ENCODE measurements around the gene MEGF6.

The MEGF6 gene

GRCh38 chr1:3515272-3515671, 96.0 kb downstream of the MEGF6 start:
- no peak for DNase-seq (ENCODE audit: low read depth, low spot score)

GRCh38 chr1:3514404-3514803, 96.9 kb downstream of the MEGF6 start:
- POLR2A ChIA-PET: no interaction called here
- CTCF ChIA-PET: no interaction called here
- DNase-seq (ENCODE audit: low read depth, low spot score): no peak
- no peak overlapping the region for H3K4me3 ChIP-seq (ENCODE audit: low read depth, low read length)
- no peak for TF ChIP-seq CTCF (IDR thresholded peaks at IDR 0.05; ENCODE audit: insufficient read depth, low read length, missing control alignments)

More at GRCh38 chr1:3515272-3515671, 96.0 kb downstream of the MEGF6 start:
- POLR2A ChIA-PET: interaction anchor here (1.0 kb wide), 1 partner anchor 28 kb away, joined by 3 read pairs; no protein-coding TSS in a partner anchor
- no peak for TF ChIP-seq CTCF (IDR thresholded peaks at IDR 0.05; ENCODE audit: insufficient read depth, low read length, missing control alignments)
- CTCF ChIA-PET: no interaction called here
- H3K4me3 ChIP-seq (ENCODE audit: low read depth, low read length): no peak overlapping the region

DNA sequence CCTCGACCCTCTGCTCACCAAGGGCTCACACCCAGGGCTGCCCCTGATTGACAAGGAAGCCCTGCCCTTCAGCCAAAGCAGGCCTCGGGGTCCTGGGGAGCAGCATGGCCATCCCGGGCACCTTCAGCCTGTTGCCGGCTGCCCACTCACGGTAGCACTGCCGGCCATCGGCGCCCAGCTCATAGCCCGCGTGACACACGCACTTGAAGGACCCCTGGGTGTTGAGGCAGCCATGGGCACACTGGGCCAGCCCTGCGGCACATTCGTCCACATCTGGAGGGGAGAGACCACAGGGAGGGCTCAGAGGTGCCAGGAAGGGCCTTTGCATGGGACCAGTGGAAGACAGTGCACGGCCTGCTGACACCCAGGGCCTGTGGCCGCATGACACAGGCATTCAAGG, 99.5 kb downstream of the MEGF6 start:
- CTCF ChIA-PET: interaction anchor here (1.0 kb wide), 1 partner anchor 21 kb away, joined by 4 read pairs; no protein-coding TSS in a partner anchor
- POLR2A ChIA-PET: no interaction called here
- DNase-seq (ENCODE audit: low read depth, low spot score): no peak
- no peak overlapping the region for H3K4me3 ChIP-seq (ENCODE audit: low read depth, low read length)
- no peak for TF ChIP-seq CTCF (IDR thresholded peaks at IDR 0.05; ENCODE audit: insufficient read depth, low read length, missing control alignments)

GRCh38 chr1:3511306-3511705, 100.0 kb downstream of the MEGF6 start:
- ChIA-PET CTCF (interaction anchor here (1.0 kb wide), 1 partner anchor 21 kb away, joined by 4 read pairs; no protein-coding TSS in a partner anchor), POLR2A (no interaction called here)
- no peak for TF ChIP-seq CTCF (IDR thresholded peaks at IDR 0.05; ENCODE audit: insufficient read depth, low read length, missing control alignments)
- no peak overlapping the region for H3K4me3 ChIP-seq (ENCODE audit: low read depth, low read length)
- no peak for DNase-seq (ENCODE audit: low read depth, low spot score)

GRCh38 chr1:3510956-3511250, 100.4 kb downstream of the MEGF6 start:
- DNase-seq (ENCODE audit: low read depth, low spot score): no peak
- ChIA-PET POLR2A (no interaction called here), CTCF (no interaction called here)
- H3K4me3 ChIP-seq (ENCODE audit: low read depth, low read length): no peak overlapping the region
- TF ChIP-seq CTCF (IDR thresholded peaks at IDR 0.05; ENCODE audit: insufficient read depth, low read length, missing control alignments): no peak

GRCh38 chr1:3510136-3510955, 101.0 kb downstream of the MEGF6 start:
- no peak for DNase-seq (ENCODE audit: low read depth, low spot score)
- ChIA-PET POLR2A (no interaction called here), CTCF (no interaction called here)

More at GRCh38 chr1:3510136-3510955, 101.0 kb downstream of the MEGF6 start:
- no peak for TF ChIP-seq CTCF (IDR thresholded peaks at IDR 0.05; ENCODE audit: insufficient read depth, low read length, missing control alignments)
- H3K4me3 ChIP-seq (ENCODE audit: low read depth, low read length): no peak overlapping the region

Data from AG04449 (cell line).